Measurements from ENCODE around the gene CBX4.

The CBX4 gene

GRCh38 chr17:79836510-79836971 is 2.7 kb downstream of the CBX4 start:
- DNase-seq (ENCODE audit: low read depth in 2 of 2), result no peak
- TF ChIP-seq CTCF (IDR thresholded peaks at IDR 0.05; ENCODE audit: low read depth, low read length), result no peak
- peak overlapping the region; percentile 8 to 75 for H3K4me3 ChIP-seq (replicated peaks in 1 of 2; ENCODE audit: low read depth in 2 of 2, low read length in 2 of 2)

- TF ChIP-seq CTCF (IDR thresholded peaks at IDR 0.05; ENCODE audit: low read depth, low read length), result no peak
- no peak overlapping the region for H3K4me3 ChIP-seq (replicated peaks in 1 of 2; ENCODE audit: low read depth in 2 of 2, low read length in 2 of 2)
- no peak for DNase-seq (ENCODE audit: low read depth in 2 of 2)
These were observed 3.2 kb downstream of the CBX4 start for GRCh38 chr17:79835953-79836509.

- DNase-seq (ENCODE audit: low read depth in 2 of 2), result no peak
- H3K4me3 ChIP-seq (replicated peaks in 1 of 2; ENCODE audit: low read depth in 2 of 2, low read length in 2 of 2), result no peak overlapping the region
- TF ChIP-seq CTCF (IDR thresholded peaks at IDR 0.05; ENCODE audit: low read depth, low read length), result no peak
These were observed 3.8 kb downstream of the CBX4 start for GRCh38 chr17:79835470-79835899.

- peak; percentile 69 for TF ChIP-seq CTCF (IDR thresholded peaks at IDR 0.05; ENCODE audit: low read depth, low read length)
- no peak overlapping the region for H3K4me3 ChIP-seq (replicated peaks in 1 of 2; ENCODE audit: low read depth in 2 of 2, low read length in 2 of 2)
- DNase-seq (ENCODE audit: low read depth in 2 of 2), result no peak
These were observed 4.4 kb downstream of the CBX4 start for GRCh38 chr17:79834565-79835469.

GRCh38 chr17:79833744-79834564 is 5.3 kb downstream of the CBX4 start:
- TF ChIP-seq CTCF (IDR thresholded peaks at IDR 0.05; ENCODE audit: low read depth, low read length), result no peak
- H3K4me3 ChIP-seq (replicated peaks in 1 of 2; ENCODE audit: low read depth in 2 of 2, low read length in 2 of 2), result no peak overlapping the region
- DNase-seq (ENCODE audit: low read depth in 2 of 2), result no peak

- no peak for TF ChIP-seq CTCF (IDR thresholded peaks at IDR 0.05; ENCODE audit: low read depth, low read length)
- DNase-seq (ENCODE audit: low read depth in 2 of 2), result no peak
- H3K4me3 ChIP-seq (replicated peaks in 1 of 2; ENCODE audit: low read depth in 2 of 2, low read length in 2 of 2), result no peak overlapping the region
These were observed 6.2 kb downstream of the CBX4 start for GRCh38 chr17:79833110-79833450.

Measured in cardiac fibroblast (primary cell).